Fibroblast of skin of left quadriceps (primary cell): ENCODE data around the gene SOCS2.
A peak's percentile ranks its signal among the peaks of the same experiment; 100 is the strongest.

ENCODE experiments used
- DNase-seq, 2 experiments: peaks; one replicate each; pipeline ENCODE4 v3.0.0-alpha.2; 2013; ENCODE audit warnings: low read depth in 2 of 2

The SOCS2 gene

GRCh38 chr12:93567174-93567573 is 5.3 kb upstream of the SOCS2 start:
- no peak for DNase-seq

DNA sequence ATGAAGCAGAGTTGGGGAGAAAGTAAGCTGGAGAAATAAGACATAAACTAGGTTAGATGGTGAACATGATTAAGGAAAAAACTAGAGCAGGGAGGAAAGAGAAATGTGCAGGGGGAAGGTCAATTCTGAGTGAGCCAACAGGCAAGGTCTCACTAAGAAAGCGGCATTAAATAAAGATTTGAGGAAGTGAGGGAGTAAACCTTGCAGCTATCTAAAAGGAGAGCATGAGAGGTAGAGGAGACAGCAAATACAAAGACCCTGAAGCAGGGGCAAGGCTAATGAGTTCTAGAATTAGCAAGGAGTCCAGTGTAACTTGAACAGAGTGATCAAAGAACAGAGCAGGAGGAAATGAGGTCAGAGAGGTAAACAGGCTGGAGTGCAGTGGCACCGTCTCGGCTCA is 4.4 kb upstream of the SOCS2 start:
- DNase-seq: no peak

- DNase-seq: no peak
Observed at GRCh38 chr12:93569301-93569655, 3.2 kb upstream of the SOCS2 start.

DNA sequence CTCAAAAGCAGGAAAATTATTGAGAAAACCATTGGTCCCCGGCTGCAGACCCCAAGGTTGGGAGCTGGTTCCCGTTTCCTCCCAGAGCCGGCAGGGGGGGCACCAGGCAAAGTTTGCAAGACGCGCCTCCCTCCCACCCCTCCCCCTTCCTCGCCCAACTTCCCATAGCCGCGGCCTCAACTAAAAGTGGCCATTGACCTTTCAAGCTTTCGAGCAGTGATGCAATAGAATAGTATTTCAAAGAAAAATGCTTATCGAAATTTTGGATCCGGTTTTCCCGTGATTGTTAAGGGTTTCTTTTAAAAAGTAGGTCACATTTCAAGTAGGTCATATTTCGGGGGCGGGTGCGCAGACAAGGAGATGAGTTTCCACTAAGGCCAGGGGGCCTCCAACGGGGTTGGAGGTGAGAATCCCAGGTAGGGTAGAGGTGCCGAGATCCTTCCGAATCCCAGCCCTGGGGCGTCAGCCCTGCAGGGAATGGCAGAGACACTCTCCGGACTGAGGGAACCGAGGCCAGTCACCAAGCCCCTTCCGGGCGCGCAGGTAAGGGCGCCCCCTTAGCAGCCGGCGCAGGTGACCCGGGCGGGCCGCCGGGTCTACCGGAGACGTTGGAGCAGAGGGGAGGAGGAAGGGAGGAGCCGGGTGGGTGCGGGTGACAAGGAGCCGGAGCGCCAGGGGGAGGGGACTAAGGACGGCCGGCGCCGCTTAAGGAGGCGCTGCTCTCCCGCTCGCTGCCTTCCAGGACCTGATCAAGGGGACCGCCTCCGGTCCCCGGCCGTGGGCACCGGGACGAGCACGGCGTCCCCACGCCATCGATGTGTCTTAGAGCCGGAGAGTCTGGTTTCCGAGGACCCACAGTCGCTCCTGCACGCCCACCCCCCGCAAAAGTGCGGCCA is 2.6 kb upstream of the SOCS2 start:
- peak; percentile 57 for DNase-seq

- DNase-seq: peak; percentile 85
Observed at GRCh38 chr12:93570552-93571364, 1.7 kb upstream of the SOCS2 start.

GRCh38 chr12:93571365-93571924 is 1.0 kb upstream of the SOCS2 start:
- no peak for DNase-seq

DNA sequence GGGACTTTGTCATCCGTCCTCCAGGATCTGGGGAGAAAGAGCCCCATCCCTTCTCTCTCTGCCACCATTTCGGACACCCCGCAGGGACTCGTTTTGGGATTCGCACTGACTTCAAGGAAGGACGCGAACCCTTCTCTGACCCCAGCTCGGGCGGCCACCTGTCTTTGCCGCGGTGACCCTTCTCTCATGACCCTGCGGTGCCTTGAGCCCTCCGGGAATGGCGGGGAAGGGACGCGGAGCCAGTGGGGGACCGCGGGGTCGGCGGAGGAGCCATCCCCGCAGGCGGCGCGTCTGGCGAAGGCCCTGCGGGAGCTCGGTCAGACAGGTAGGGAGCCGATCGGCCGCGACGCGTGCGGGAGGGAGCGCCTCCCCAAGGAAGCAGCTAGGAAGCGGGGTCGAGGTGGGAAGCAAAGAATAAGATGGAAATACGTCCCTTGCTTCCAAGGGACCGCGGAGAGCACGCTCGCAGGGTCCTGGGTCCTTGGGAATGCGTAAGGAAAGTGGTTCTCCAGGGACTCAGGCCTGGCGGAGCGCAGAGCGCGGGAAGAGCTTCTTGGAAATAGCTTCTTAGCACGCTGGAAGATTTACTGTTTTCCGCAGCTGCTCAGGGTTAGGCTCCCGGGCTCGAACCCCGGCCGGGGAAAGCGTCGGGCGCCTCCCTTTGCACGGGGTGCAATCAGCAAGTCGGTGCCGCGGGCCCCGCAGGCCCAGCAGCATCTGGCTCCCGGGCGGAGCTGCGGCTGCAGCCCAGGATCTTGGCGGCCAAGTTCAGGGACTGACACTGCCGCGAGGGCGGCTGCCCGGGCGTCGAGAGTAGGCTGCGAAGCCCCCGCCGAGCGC is 457 bp downstream of the SOCS2 start:
- no peak for DNase-seq

- no peak for DNase-seq
Observed at GRCh38 chr12:93573552-93574223, 1.2 kb downstream of the SOCS2 start.

GRCh38 chr12:93577222-93577621 is 4.7 kb downstream of the SOCS2 start:
- DNase-seq: no peak

DNA sequence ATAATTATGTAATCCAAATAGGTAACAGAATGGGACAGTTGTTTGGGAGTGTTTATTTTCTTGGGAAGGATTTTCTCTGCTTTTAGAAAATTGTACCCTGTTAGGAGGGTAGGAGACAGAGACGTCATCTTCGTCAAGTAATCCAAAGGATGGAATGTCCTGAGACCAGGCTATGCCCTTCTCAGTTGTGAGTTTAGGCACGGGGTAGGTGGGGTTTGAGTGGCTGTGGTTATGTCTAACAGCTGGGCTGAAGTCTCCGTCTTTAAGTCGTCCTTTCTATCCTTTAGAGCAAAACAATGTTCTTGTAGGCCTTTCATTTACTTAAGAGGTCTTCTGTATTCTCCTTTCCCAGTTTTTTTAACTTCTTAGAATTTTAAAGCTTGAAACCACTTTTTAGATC is 5.7 kb downstream of the SOCS2 start:
- DNase-seq: no peak

GRCh38 chr12:93580682-93581081 is 8.2 kb downstream of the SOCS2 start:
- DNase-seq: no peak

DNA sequence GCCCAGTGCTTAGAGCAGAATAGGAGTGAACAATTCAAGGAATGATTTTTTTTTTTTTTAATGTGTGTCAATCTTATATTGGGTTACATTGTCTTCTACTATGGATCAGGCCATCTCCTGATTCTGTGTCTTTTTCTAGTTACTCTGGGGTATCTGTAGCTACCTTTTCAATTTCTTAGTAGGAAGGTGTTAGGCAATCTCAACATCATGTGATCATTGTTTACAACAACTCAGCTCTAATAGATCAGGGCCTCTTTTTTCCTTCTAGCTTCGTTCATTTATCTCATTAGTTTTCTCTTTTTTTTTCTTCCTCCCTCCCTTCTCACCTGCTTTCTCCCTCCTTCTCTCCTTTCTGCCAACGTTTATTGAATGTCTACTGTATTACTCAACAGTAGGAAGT is 8.9 kb downstream of the SOCS2 start:
- no peak for DNase-seq

GRCh38 chr12:93582351-93582750 is 9.9 kb downstream of the SOCS2 start:
- DNase-seq: no peak

GRCh38 chr12:93583627-93584392 is 11.3 kb downstream of the SOCS2 start:
- DNase-seq: no peak

DNA sequence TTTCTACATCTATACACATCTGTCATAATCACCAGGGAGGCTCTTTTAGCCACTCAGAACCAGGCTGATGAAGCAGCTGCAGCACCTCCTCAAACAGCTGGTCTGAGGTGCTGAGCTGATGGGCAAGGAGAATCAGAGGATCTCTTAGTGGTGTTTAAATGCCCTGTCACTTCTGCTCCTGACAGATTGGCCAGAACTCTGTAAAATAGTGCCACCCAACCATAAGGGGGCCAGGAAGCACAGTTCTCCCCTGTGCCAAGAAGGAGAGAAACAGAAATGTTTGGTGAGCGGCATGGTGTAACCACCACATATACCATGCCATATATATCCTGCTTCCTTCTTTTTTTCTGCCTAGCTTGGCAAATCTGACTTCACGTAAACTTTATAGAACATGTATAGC is 12.8 kb downstream of the SOCS2 start:
- no peak for DNase-seq

GRCh38 chr12:93587611-93588010 is 15.1 kb downstream of the SOCS2 start:
- no peak for DNase-seq

DNA sequence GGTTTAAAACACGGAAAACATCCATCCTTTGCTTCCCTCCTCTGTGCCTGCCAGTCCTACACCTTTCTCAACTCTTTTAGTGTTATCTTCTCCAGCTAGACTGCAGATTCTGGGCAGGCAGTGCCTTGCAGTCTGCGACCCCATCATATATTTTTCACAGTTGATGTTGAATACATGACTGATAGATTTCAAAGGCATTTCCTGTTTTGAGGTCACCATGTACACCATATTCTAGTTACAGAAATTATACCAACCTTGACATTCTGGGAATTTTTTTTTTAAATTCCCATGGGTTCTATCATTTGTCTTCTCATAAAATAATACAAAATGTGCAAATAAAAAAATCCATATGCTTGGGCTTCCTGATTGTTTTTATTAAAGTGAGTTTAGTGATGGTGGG is 16.6 kb downstream of the SOCS2 start:
- DNase-seq: no peak

GRCh38 chr12:93591137-93591868 is 18.8 kb downstream of the SOCS2 start:
- DNase-seq: no peak

DNA sequence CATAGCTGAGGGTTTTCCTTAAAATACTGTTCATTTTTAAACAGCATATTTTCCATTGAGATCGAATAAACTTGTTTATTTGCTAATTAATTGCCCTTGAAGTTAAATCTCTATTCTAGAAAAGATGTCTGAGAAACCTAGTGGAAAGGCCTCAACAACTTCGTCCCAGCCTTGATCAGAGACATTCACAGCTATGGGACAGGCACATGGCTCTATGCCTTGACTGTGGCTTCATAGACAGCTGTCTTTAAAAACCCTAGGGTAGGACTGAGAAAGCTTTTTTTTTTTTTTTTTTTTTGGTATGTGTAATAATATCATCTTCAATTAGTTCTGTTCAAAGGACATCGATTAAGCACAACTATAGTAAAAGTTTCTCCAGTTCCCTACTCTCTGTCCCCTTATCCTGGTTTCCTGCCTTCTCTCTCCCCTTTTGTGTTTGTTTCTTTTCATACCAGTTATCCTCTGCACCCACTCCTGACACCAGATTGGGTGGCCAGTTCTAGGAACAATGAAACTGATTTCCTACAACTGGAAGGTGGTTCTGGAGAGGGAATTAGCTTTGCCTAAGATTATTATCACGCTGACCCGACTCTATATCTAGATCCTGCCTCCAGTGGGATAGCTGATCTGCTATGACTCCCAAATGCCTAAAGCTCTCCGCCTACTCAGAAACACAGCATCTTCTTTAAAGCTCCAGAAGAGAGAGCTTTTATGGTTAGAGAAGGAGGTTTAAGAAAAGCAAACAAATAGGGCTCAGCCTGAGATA is 20.3 kb downstream of the SOCS2 start:
- no peak for DNase-seq
